Tongue (tissue), 2 donors: ENCODE results near the gene TUB. TPM values are rescaled to one million over a fixed set of nuclear protein-coding genes. Genes with fewer than 3 reads are reported as not detected.

Experiments used
- DNase-seq: peaks from one replicate; pipeline ENCODE4 v3.0.0-alpha.2; 2015
- total RNA-seq: library from RNA; depleted of rRNA; stranded (reverse); fragments of >200 nt; gene quantifications from one replicate; pipeline ENCODE4 v1.2.3, GENCODE V29; 2014

Gene TUB
- total RNA-seq, 1 donor from 2014 or later = 26.2 TPM

- DNase-seq = no peak
These were observed 35.2 kb upstream of the TUB start for GRCh38 chr11:8045839-8046238.

GRCh38 chr11:8047382-8047781, 33.6 kb upstream of the TUB start:
- DNase-seq = no peak

- DNase-seq = no peak
These were observed 31.9 kb upstream of the TUB start for GRCh38 chr11:8049084-8049483.

GRCh38 chr11:8055091-8055835, 25.7 kb upstream of the TUB start:
- DNase-seq = no peak

- no peak for DNase-seq
These were observed 25.0 kb upstream of the TUB start for GRCh38 chr11:8055836-8056526.

- DNase-seq = no peak
These were observed 24.1 kb upstream of the TUB start for GRCh38 chr11:8056810-8057463.

- DNase-seq = no peak
These were observed 22.8 kb upstream of the TUB start for GRCh38 chr11:8058216-8058615.

- DNase-seq = no peak
These were observed 22.0 kb upstream of the TUB start for GRCh38 chr11:8059030-8059429.

- DNase-seq = no peak
These were observed 21.4 kb upstream of the TUB start for GRCh38 chr11:8059571-8060011.

GRCh38 chr11:8060146-8060719, 20.8 kb upstream of the TUB start:
- DNase-seq = no peak

GRCh38 chr11:8060801-8061554, 20.0 kb upstream of the TUB start:
- DNase-seq = no peak

GRCh38 chr11:8061555-8062428, 19.2 kb upstream of the TUB start:
- DNase-seq = no peak

GRCh38 chr11:8062781-8063257, 18.2 kb upstream of the TUB start:
- no peak for DNase-seq

GRCh38 chr11:8063324-8063723, 17.7 kb upstream of the TUB start:
- peak; percentile 24 for DNase-seq

- no peak for DNase-seq
These were observed 16.0 kb upstream of the TUB start for GRCh38 chr11:8065031-8065430.

GRCh38 chr11:8066036-8066910, 14.7 kb upstream of the TUB start:
- no peak for DNase-seq

GRCh38 chr11:8066911-8067455, 14.0 kb upstream of the TUB start:
- DNase-seq = no peak

- no peak for DNase-seq
These were observed 13.5 kb upstream of the TUB start for GRCh38 chr11:8067567-8067928.

GRCh38 chr11:8067929-8068575, 13.0 kb upstream of the TUB start:
- no peak for DNase-seq
